Cardiac muscle cell (in vitro differentiated cells and primary cell): ENCODE data around the gene EIF5. TPM values are rescaled to one million over a fixed set of nuclear protein-coding genes. Genes with fewer than 3 reads are reported as not detected.
A peak's percentile ranks its signal among the peaks of the same experiment; 100 is the strongest.

ENCODE experiments used
- DNase-seq, 2 donors: peaks; one replicate each; pipeline versions ENCODE4 v3.0.0 to v3.0.0-alpha.2; 2010 to 2017; ENCODE audit warnings: low read depth in 1 of 2, low spot score in 1 of 2
- H3K27ac ChIP-seq: fragments of 200-600 bp; sonication (generic); 2 replicates; pipeline ENCODE4 v1.5.1; 2016
- H3K27me3 ChIP-seq: fragments of 200-600 bp; sonication (generic); 2 replicates; pipeline ENCODE4 v1.6.0; 2016; ENCODE audit warnings: control low read depth
- H3K36me3 ChIP-seq: fragments of 200-600 bp; sonication (generic); 2 replicates; pipeline ENCODE4 v1.5.1; 2016; ENCODE audit warnings: control low read depth
- H3K4me1 ChIP-seq: fragments of 200-600 bp; sonication (generic); 2 replicates; pipeline ENCODE4 v1.8.1; 2017; ENCODE audit warnings: low read depth, mild to moderate bottlenecking, mixed run types
- H3K4me3 ChIP-seq: fragments of 200-600 bp; sonication (generic); 2 replicates; pipeline ENCODE4 v1.5.1; 2016; ENCODE audit warnings: mild to moderate bottlenecking
- H3K9me3 ChIP-seq: fragments of 200-600 bp; sonication (generic); 2 replicates; pipeline ENCODE4 v1.5.1; 2017; ENCODE audit warnings: low read depth, mild to moderate bottlenecking, control low read depth
- polyA plus RNA-seq: library from polyadenylated mRNA; unstranded; fragments of >200 nt; fragmentation: Nextera tagmentation; extraction: Ambion mirVana; gene quantifications from 2 replicates; pipeline ENCODE4 v1.2.1, GENCODE V29; 2016
- total RNA-seq: library from RNA; depleted of rRNA; stranded (reverse); fragments of >200 nt; gene quantifications from 2 replicates; pipeline ENCODE4 v1.2.3, GENCODE V29; 2016
- TF ChIP-seq, protein P1 (sequence below): IDR thresholded peaks from 2 replicates; pipeline ENCODE4 v1.5.1; 2012; ENCODE audit warnings: low read depth, mild to moderate bottlenecking, low read length

Gene EIF5
- total and polyA plus RNA-seq, 2 experiments from 2014 or later: 149 to 441 TPM

DNA sequence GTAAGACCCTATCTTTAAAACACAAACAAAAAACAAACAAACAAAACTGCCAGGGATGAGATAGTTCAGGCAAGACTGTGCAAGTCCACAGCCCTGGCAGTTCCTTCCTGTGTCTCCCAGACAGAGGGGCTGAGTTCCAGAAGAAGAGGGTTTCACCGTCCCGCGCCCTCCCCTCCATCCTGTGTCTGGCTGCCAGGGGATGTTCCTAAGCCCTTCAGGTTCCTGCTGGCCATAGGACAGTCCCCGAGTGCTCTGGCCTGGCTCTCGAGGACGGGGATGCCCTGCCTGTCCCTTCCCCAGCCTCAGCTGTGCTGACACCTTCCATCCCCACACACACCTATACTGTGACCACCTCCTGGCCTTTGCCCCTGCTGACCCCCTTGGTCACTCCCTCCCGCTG lies 40.6 kb upstream of the EIF5 start:
- Histone ChIP-seq H3K4me1 (peaks cover 4% of the 10 kb centered on the region), H3K36me3 (no peaks in the 10 kb centered on the region), H3K27me3 (peaks cover 8% of the 10 kb centered on the region), H3K9me3 (no peaks in the 10 kb centered on the region), H3K4me3 (no peak overlapping the region), H3K27ac (no peak overlapping the region)
- TF ChIP-seq, protein P1, sequence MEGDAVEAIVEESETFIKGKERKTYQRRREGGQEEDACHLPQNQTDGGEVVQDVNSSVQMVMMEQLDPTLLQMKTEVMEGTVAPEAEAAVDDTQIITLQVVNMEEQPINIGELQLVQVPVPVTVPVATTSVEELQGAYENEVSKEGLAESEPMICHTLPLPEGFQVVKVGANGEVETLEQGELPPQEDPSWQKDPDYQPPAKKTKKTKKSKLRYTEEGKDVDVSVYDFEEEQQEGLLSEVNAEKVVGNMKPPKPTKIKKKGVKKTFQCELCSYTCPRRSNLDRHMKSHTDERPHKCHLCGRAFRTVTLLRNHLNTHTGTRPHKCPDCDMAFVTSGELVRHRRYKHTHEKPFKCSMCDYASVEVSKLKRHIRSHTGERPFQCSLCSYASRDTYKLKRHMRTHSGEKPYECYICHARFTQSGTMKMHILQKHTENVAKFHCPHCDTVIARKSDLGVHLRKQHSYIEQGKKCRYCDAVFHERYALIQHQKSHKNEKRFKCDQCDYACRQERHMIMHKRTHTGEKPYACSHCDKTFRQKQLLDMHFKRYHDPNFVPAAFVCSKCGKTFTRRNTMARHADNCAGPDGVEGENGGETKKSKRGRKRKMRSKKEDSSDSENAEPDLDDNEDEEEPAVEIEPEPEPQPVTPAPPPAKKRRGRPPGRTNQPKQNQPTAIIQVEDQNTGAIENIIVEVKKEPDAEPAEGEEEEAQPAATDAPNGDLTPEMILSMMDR: no peak
- DNase-seq: no peak

- TF ChIP-seq, protein P1: no peak
These were observed 39.9 kb upstream of the EIF5 start for GRCh38 chr14:103294091-103294490.

DNA sequence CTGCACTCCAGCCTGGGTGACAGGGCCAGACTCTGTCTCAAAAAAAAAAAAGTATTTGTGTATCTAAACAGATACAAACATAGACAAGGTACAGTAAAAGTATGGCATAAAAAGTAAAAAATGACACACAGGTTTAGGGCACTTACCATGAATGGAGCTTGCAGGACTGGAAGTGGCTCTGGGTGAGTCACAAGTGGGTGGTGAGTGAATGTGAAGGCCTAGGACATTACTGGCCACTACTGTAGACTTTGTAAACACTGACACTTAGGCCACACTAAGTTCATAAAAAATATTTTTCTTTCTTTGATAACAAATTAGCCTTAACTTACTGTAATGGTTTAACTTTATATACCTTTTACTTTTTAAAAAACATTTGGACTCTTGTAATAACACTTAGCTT lies 38.0 kb upstream of the EIF5 start:
- H3K27ac ChIP-seq: no peak overlapping the region

More at GRCh38 chr14:103294091-103294490, 39.9 kb upstream of the EIF5 start:
- Histone ChIP-seq H3K36me3 (no peaks in the 10 kb centered on the region), H3K27ac (no peak overlapping the region), H3K4me1 (peaks cover 4% of the 10 kb centered on the region), H3K27me3 (peaks cover 8% of the 10 kb centered on the region), H3K4me3 (no peak overlapping the region), H3K9me3 (no peaks in the 10 kb centered on the region)
- DNase-seq: no peak

DNA sequence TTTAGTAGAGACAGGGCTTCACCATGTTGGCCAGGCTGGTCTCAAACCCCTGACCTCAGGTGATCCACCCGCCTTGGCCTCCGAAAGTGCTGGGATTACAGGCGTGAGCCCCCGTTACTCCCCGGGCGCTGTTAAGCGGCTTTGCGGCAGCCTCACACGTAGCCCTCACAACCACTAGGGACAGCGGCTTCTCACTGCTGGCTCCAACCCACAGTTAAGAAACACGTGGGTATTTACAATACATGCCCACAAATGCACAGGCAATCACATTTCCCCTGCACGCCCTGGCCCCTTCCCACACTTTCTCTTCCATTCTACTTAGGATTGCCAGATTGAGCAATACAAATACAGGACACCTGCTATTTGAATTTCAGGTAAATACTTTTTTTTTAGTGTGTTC lies 37.0 kb upstream of the EIF5 start:
- Histone ChIP-seq H3K4me1 (peaks cover 4% of the 10 kb centered on the region), H3K27me3 (peaks cover 4% of the 10 kb centered on the region)
- DNase-seq: no peak

More for the DNA sequence above, 38.0 kb upstream of the EIF5 start:
- Histone ChIP-seq H3K36me3 (no peaks in the 10 kb centered on the region), H3K27me3 (peaks cover 8% of the 10 kb centered on the region), H3K4me3 (no peak overlapping the region), H3K4me1 (peaks cover 4% of the 10 kb centered on the region), H3K9me3 (no peaks in the 10 kb centered on the region)
- peak; percentile 15 to 62 for DNase-seq
- TF ChIP-seq, protein P1: no peak

GRCh38 chr14:103298620-103299019 lies 35.4 kb upstream of the EIF5 start:
- Histone ChIP-seq H3K9me3 (no peaks in the 10 kb centered on the region), H3K4me1 (peaks cover 4% of the 10 kb centered on the region), H3K36me3 (no peaks in the 10 kb centered on the region), H3K27ac (no peak overlapping the region), H3K4me3 (no peak overlapping the region), H3K27me3 (peaks cover 4% of the 10 kb centered on the region)
- TF ChIP-seq, protein P1: no peak
- DNase-seq: no peak

More for the DNA sequence above, 37.0 kb upstream of the EIF5 start:
- Histone ChIP-seq H3K27ac (no peak overlapping the region), H3K9me3 (no peaks in the 10 kb centered on the region), H3K4me3 (no peak overlapping the region), H3K36me3 (no peaks in the 10 kb centered on the region)
- TF ChIP-seq, protein P1: no peak
